Uterus (tissue), 2 donors: ENCODE measurements around the gene CHP1.

Experiments used
- POLR2A ChIP-seq, 2 donors: fragments of 450-650 bp; IDR thresholded peaks; one replicate each; pipeline ENCODE4 v1.6.1; 2016; ENCODE audit warnings: antibody characterized with exemption in 2 of 2, mild to moderate bottlenecking in 1 of 2, moderate library complexity in 1 of 2
- TF ChIP-seq, protein P1 (sequence below), 4 experiments: fragments of 200-600 bp in 2 of 4; fragments of 450-650 bp in 2 of 4; sonication (generic) in 2 of 4; IDR thresholded peaks; one replicate each; pipeline ENCODE4 v1.5.1; 2016 to 2019; ENCODE audit warnings: antibody characterized with exemption in 4 of 4, mild to moderate bottlenecking in 2 of 4, moderate library complexity in 1 of 4

DNA sequence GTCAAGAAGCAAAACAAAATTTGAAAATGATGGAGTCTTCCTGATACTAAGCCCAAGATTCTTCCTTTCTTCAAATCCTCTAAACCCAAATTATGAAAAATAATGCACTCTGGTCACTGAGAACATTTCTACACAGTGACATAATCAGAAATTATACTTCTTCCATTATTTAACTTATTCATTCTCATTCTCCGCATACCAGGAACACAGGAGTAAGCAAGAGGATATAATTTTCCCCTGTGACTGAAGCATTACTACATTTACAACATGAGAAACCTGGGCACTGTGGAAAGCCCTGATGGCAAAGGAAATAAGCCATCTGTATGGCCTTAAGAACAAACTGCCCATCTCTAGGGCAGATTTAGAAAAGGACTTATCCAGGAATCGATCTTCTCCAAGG is 47.5 kb upstream of the CHP1 start:
- TF ChIP-seq POLR2A (IDR thresholded peaks at IDR 0.05): no peak
- TF ChIP-seq, protein P1, sequence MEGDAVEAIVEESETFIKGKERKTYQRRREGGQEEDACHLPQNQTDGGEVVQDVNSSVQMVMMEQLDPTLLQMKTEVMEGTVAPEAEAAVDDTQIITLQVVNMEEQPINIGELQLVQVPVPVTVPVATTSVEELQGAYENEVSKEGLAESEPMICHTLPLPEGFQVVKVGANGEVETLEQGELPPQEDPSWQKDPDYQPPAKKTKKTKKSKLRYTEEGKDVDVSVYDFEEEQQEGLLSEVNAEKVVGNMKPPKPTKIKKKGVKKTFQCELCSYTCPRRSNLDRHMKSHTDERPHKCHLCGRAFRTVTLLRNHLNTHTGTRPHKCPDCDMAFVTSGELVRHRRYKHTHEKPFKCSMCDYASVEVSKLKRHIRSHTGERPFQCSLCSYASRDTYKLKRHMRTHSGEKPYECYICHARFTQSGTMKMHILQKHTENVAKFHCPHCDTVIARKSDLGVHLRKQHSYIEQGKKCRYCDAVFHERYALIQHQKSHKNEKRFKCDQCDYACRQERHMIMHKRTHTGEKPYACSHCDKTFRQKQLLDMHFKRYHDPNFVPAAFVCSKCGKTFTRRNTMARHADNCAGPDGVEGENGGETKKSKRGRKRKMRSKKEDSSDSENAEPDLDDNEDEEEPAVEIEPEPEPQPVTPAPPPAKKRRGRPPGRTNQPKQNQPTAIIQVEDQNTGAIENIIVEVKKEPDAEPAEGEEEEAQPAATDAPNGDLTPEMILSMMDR (IDR thresholded peaks at IDR 0.05): no peak
